Activated effector memory CD4-positive, alpha-beta T cell treated with Interleukin-2 at 50 U/mL for 16 hours (primary cell): Measurements from ENCODE around the gene RAB31.
"Not testable (repeated sequence)": the region's sequence is repeated elsewhere in the genome, so short reads cannot be mapped to it uniquely, and the experiment has no call there.

Experiments used
- DNase-seq: peaks from one replicate; pipeline ENCODE4 v3.0.0-alpha.2; 2020

Gene RAB31

DNA sequence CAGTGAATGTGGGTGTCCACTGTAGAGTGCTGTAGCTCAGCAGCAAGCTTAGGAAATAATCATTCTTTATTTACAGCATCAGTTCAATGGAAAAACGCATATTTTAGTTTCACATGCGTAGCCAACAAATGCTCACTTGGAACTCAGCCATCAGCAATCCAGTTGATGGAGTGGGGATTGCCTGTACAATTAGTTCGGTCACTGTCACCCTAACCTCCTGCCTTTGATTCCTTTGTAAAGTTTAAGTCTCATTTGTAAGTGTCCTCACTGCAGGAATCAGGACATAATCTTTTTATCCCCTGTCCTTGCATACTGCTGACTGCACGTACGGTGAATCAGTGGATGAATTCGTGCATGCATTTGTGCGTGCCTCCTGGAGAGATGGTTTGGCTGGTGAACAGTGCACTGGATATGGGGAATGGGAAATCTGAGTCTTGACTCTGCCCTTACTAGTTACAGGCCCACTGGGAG, 55.9 kb downstream of the RAB31 start:
- no peak for DNase-seq

DNA sequence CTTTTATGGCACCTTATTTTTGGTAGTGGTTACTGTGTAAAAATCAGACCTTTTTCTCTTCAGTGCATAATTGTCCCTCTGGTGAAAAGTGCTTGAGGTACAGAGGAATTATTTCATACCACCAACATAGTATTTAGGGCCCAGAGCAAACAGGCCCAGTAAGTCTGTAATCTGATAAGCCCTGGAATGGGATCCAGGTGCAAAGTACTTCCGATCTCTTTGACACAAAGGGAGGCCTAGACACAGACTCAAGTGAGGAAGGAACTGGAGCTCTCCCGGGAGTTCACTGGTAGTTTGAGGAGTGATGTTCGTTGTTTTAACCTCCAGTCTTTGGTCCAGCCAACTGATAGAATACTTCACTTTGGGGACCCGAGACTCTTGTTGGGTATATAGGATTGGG, 57.4 kb downstream of the RAB31 start:
- no peak for DNase-seq

DNA sequence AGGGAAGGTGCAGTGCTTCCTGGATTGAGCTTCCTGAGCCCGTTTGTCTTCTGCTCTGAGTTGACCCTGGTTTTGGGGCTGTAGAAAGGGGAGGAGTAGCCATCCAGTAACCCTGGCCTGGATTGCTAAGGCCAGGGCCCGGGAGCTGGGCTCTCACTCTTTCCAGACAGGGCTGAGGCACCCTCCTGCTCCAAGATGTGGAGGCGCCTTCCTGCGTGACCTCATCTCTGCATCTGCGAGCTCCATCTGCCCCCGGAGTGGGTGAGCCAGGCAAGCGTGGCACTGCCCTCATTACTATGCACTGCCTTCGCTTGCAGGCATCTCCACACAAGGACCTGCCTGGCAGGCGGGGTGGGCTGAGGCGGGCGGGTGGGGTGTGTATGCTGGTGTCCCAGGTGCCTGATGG, 58.0 kb downstream of the RAB31 start:
- no peak for DNase-seq

DNA sequence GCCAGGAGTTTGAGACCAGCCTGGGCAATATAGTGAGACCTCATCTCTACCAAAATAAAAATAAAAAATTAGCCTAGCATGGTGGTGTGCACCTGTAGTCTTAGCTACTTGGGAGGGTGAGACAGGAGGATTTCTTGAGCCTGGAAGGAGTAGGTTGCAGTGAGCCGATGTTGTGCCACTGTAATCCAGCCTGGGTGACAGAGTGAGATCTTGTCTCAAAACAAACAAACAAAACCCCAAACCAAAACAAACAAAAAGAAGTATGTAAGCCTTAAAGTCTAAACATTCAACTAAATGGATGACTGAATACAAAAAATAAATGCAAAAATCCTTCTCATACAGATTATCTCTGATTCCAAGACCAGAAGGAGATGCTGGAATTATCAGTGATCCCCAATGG, 58.6 kb downstream of the RAB31 start:
- DNase-seq = no peak

DNA sequence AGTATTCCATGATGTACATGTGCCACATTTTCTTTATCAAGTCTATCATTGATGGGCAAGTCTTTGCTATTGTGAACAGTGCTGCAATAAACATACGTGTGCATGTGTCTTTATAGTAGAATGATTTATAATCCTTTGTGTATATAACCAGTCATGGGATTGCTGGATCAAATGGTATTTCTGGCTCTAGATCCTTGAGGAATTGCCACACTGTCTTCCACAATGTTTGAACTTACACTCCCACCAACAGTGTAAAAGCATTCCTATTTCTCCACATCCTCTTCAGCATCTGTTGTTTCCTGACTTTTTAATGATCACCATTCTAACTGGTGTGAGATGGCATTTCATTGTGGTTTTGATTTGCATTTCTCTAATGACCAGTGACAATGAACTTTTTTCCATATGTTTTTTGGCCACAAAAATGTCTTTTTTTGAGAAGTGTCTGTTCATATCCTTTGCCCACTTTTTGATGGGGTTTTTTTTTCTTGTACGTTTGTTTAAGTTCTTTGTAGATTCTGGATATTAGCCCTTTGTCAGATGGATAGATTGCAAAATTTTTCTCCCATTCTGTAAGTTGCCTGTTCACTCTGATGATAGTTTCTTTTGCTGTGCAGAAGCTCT, 60.1 kb downstream of the RAB31 start:
- DNase-seq = not testable (repeated sequence)

DNA sequence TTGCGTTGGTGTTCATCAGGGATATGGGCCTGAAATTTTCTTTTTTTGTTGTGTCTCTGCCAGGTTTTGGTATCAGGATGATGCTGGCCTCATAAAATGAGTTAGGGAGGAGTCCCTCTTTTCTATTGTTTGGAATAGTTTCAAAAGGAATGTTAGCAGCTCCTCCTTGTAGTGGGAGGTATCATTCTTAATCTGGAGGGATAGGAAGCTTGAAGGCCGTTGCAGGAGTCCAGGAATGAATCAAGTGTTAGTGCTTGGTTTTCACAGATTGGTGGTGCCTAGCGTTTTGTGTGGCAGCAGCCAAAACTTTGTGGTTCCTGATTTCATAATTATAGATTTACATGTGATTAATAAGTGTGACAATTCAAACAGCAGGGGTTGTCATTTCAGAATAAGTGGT, 62.0 kb downstream of the RAB31 start:
- DNase-seq = not testable (repeated sequence)

DNA sequence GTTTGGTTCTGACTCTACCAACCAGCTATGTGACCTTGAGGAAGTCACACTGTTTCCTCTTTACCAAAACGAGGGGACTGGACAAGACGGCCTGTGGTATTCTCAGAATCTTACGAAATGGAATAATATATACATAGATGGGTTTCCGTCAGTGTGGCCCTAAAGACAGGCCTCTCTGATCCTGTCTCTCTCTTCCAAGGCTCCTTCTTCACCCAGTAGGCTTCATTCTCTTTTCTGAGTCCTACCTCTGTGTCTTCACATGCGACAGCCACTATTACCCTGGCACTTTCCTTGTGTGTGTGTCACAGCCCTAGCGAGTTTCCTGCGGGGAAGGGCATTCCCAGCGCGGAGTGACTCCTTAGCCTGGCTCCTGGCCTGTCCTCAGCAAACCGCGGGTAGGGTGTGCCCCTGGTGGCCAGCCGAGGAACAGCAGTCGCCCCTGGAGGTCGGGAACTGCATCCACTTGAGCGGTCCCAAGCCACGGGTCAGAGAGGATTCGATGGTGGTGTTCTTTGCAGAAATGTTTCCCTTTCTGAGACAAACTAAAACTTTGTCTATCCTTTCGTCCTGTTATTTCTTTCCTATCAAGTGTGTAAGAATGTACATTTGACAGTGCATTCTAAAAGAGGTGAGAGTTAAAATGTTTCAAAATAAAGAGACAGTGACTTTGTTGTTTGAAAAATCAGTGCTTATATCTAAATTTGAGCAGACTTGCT, 63.3 kb downstream of the RAB31 start:
- peak; percentile 8 for DNase-seq

DNA sequence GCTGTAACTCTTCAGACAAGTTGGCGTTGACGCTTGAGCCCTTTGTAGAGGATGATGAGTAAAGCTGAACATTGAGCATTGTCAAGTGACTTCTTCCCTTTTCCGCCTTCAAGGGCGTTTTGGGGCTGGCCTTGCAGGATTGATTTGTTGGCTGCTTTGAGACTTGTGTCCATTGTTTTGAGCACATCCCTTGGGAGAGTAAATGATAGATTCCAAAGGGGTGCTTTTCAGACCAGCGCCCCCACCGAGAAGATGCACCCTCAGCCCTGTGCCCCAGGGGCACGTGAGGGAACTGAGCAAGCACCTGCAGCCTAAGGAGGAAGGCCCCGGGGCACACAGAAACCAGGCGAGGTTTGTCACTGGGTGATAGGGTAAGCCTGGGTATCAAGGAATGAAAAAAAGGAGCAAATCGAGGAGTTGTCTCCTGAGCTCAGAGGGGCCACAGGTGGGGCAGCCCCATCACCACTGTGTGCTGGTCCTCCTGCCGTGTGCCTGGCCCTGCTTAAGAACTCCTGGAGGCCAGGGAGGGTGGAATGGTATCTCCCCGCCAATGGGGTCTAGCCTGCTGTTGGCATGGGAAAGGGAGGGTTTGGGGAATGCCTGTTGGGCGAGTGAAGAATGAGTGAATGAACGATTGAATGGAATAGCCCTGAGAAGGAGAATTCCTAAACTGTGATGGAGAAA, 64.0 kb downstream of the RAB31 start:
- no peak for DNase-seq

DNA sequence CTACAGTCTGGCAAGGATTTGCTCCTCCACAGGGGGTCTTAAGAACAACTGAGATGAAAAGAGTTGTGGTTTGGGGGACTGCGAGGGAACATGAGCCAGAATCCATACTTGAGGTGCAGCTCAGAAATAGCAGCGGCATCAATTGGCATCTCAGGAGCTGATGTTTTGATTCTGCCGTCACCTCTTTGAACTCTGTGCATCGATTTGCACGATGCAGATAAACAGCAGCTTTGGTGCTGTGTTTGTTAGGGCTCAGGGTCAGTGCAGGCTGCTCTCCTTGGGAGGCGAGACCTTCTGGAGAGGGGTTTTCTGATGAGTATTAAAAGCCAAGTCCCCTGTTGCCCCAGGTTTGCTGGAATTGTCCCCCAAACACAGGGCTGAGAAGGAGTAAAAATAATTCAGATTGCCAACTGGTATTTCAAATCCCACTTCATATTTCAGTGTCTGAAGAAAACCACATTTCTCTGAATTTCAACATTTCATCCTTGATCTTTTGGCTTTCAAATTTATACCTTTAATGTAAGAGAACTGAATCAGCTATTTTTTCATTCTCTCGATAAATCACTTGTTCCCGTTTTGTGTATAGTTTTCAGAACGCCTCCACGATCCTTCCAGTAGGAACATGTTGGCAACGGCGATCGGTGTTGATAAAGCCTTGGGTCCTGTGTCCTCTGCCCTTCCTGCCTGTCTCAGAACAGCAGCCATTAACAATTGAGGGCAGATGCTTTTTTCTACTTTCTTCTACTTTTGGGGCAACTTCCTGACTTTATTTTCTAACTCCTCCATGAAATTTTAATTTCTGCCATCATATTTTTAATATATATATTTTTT, 65.0 kb downstream of the RAB31 start:
- DNase-seq = no peak

DNA sequence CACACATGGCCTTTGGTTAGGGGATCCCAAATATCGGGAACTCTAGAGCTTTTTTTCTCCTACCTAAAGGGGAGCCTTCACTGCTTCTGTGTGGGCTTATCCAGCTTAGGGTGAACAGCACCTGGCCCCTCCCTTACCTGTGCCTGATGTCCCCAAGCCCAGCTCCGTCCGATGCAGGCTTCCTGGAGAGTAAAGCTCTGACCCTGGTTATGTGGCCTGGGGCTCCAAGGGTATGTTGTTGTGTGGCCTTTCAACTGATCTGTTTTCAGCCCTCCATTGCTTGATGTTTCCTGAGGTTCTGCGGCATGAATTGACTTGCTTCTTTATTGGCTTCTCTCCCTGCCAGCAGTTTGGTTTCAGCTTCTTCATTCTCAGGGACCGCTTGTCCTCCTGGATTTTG, 66.0 kb downstream of the RAB31 start:
- DNase-seq = no peak

DNA sequence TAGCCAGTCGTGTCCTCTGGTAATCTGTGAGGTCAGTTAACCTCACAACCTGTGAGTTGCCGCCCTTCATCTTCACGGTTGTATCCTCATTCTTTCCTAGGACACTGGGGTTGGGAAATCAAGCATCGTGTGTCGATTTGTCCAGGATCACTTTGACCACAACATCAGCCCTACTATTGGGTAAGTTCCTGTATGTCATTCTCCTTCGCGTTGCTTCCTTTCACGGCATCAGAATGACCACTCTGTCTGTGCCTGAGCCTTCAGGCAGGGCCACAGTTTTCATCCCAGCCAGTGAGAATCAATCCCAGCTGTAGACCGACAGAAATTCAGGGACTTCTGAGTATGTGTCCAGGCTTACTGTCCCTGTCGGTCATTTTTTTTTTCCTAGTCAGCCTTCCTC, 67.1 kb downstream of the RAB31 start:
- no peak for DNase-seq

DNA sequence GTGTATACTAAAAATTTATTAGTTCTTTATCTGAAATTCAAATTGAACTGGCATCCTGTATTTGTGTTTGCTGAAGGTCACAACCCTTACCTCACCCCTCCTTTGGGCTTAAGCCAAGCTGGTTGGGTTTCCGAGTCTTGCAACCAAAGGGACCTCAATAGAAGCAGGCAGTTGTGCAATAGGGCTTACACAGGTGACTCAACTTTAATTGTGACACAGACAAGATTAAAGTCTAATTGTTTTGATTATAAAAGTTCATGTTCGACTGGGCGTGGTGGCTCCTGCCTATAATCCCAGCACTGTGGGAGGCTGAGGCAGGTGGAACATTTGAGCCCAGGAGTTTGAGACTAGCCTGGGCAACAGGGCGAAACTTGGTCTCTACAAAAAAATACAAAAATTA, 71.5 kb downstream of the RAB31 start:
- DNase-seq = no peak

DNA sequence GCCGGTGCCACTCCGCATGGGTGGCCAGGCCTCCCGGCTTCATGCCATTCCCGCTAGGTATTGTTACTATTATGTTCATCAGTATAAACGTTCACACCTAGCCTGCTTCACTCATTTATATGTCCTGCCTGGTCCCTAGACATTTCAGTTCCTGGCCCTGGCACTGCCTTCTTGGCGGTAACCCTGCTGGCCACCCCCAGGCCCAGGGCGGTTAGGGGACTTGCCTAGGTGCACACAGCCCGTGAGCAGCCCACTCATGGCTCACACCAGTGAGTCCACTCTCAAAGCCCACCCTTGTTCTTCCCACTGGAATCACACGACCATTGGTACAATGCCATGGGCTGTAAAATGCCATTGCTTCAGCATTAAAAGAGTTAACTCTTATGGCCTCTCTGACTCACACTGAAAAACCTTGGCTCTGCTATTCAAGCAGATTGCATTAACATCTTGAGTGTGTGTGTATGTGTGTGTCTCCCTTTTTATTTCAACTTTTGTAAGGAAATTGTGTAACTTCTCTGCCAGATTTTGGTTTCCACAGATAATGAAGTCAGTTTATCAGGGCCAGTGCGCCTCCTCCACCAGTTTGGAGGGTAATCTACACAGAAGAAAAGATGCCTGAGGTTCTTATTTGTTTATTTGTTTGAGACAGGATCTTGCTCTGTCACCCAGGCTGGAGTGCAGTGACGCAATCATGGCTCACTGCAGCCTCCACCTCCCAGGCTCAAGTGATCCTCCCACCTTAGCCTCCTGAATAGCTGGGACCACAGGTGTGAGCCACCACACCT, 74.2 kb downstream of the RAB31 start:
- no peak for DNase-seq

DNA sequence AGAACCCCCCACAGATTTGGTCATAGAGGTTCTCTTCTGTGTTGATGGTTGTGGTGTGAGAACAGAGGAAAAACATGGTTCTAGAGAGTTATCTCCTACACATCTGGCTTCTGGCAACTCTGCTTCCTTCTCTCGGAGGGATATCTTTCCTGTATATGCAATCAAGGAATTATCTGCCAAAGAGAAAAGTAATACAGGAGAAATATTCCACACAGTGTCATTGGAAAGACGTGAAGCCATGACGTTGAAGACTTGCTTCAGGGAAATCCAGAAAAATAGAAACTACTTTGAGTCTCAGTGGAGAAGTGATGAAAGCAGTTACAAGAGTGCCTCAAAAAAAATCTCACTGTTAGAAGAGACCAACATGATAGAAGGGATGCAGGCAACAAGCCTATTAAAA, 78.5 kb downstream of the RAB31 start:
- no peak for DNase-seq

DNA sequence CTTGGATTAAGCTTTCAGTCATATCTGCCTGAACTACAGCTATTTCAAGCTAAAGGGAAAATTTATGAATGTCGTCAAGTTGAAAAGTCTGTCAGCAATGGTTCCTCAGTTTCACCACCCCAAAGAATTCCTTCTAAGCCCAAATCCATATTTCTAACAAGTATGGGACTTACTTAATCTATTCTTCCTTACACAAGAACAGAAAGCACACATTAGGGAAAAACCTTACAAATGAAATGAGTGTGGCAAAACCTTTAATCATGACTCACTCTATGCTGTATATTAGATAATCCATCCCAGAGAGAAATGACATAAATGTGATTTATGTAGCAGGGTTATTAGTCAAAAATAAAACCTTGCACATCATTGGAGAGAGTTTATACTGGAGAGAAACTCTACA, 78.9 kb downstream of the RAB31 start:
- DNase-seq = no peak

DNA sequence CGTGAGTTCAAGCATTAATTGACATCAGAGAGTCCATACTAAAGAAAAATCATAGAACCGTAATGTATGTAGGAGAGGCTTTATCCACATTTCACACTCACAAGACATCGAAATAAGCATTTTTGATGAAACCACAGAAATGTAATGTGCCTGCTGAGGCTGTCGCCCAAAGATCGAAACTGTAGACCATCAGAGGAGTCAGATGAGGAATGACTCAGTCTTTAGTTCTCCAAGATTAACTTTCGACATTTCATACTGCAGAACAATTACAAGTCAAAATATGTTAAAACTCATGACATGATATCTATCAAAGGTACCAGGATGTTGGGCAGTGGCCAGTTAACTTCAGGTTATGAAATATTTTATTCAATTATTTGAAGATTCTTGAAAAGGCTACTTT, 79.6 kb downstream of the RAB31 start:
- no peak for DNase-seq

DNA sequence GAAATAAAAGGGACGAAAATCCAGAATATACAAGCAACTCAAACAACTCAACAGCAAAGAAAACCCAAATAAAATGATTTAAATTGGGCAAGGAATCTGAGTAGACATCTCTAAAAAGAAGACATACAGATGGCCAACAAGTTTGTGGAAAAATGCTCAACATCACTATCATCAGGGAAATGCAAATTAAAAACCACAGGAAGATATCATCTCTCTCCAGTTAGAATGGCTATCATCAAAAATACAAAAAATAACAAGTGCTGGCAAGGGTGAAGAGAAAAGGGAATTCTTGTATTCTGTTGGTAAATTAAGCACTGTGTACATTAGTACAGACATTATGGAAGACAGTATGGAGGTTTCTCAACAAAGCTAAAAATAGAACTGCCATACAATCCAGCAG, 80.0 kb downstream of the RAB31 start:
- DNase-seq = no peak

DNA sequence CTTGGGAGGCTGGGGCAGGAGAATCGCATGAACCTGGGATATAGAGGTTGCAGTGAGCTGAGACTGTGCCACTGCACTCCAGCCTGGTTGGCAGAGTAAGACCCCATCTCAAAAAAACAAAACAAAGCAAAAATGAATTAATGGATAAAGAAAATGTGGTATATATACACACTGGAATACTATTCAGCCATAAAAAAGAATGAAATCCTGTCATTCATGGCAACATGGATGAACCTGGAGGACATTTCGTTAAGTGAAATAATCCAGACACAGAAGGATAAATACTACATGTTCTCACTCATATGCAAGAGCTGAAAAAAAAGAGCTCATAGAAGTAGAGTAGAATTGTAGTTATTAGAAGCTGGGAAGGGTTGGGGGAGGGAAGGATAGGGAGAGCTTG, 80.8 kb downstream of the RAB31 start:
- no peak for DNase-seq

DNA sequence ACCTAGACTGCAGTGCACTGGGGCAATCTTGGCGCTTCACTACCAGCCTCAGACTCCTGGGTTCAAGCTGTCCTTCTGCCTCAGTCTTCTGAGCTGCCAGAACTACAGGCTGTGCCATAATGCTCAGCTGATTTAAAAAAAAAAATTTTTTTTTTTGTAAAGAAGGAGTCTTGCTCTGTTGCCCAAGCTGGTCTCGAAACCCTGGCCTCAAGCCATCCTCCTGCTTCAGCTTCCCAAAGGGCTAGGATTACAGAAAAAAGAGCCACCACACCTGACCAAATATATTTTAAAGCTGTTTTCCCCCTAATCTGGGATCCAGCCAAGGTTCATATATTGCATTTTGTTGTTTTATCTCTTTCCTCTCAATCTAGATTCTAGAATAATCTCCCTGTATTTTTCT, 82.2 kb downstream of the RAB31 start:
- no peak for DNase-seq

DNA sequence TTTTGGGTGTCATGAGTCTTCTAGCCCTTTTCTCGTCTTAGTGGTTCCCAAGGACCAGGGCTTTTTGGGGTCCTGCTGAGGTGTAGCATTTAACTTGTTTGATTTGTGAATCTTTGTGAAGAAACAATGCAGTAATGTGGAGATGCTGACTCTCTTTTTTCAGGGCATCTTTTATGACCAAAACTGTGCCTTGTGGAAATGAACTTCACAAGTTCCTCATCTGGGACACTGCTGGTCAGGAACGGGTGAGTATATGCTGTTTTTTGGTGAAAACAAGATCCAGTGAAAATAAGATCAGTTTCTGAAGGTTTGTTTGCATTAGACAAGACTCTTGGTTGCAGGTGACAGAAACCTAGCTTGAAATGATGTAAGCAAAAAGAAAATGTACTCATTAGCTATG, 83.9 kb downstream of the RAB31 start:
- no peak for DNase-seq

DNA sequence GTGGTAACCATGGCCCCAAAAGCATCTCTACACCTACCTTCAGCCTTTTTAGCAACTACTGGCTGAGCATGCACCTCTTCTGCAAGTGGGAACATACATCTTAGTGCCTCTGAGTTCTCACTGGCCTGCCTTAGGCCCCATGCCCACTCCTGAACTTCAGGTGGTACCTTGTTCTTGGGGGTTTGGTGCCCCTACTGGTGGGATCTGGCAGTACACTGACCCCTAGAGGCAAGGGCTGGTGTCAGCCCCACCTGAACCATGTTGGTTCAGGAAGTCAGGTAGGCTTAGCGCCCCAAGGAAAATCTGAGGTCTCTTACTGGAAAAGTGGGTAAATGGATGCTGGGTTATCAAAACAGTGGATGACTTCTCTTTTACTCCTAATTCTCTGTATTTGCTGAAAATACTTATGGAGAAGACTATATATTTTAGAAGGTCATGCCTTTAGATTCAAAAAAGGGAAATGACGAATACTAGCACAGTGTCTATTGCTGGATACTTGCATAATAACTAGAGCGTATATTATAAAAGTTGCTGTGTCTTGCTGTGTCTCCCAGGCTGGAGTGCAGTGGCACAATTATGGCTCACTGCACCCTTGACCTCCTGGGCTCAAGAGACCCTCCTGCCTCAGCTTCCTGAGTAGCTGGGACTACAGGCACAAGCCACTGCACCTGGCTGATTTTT, 84.6 kb downstream of the RAB31 start:
- no peak for DNase-seq

DNA sequence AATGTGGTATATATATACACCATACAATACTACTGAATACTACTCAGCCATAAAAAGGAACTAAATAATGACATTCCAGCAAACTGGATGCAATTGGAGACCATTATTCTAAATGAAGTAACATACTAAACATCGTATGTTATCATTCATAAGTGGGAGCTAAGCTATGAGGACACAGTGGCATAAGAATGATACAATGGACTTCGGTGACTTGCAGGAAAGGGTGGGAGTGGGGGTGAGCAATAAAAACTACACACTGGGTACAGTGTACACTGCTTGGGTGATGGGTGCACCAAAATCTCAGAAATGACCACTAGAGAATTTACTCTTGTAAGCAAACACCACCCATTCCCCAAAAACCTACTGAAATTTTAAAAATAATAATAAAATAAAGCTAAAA, 87.9 kb downstream of the RAB31 start:
- DNase-seq = no peak
